ENCODE data around the gene TMEM201. TPM values are rescaled to one million over a fixed set of nuclear protein-coding genes. Genes with fewer than 3 reads are reported as not detected.

The TMEM201 gene
- total RNA-seq, 2 experiments from 2014 or later, result 7.5 to 21.9 TPM

DNA sequence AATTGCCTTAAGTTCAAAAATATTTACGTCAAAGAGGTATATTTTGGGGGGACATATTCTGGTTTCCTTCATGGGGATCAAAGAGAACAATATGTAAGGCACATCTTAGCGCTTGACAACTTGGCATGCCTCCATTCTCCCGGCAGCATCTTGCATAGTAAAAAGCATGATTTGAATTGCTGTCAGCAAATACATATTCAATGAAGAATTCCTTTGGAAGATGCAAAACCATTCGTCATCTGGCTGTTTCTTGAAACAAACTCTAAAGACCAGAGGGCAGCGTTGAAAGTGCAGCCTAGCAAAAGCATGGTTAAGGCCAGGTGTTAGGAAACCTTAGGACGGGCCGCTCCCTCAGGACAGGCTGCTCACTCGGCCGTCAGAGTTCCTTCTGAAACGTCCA, 59.5 kb downstream of the TMEM201 start:
- Histone ChIP-seq H3K9me3 (ENCODE audit: low read length) (no peaks in the 10 kb centered on the region), H3K4me3 (ENCODE audit: low read depth, low read length, poor library complexity, severe bottlenecking) (no peak overlapping the region), H3K9me2 (ENCODE audit: insufficient read depth, low read length) (no peaks in the 10 kb centered on the region), H3K27ac (ENCODE audit: low read depth, low read length, poor library complexity, severe bottlenecking) (no peak overlapping the region), H3K4me1 (ENCODE audit: insufficient read depth, low read length, poor library complexity, severe bottlenecking) (peaks cover 21% of the 10 kb centered on the region), H4K20me1 (ENCODE audit: insufficient read depth, low read length) (no peaks in the 10 kb centered on the region), H3K79me2 (ENCODE audit: insufficient read depth, low read depth, low read length) (no peaks in the 10 kb centered on the region), H3K36me3 (ENCODE audit: insufficient read depth, low read length) (no peaks in the 10 kb centered on the region), H3K4me2 (ENCODE audit: low read length) (no peak overlapping the region), H2AFZ (ENCODE audit: low read length) (no peak overlapping the region)
- ChIA-PET POLR2A (interaction anchor here (0.5 kb wide), 1 partner anchor 876 kb away, joined by 3 read pairs; no protein-coding TSS in a partner anchor), CTCF (ENCODE audit: unreplicated experiment) (no interaction called here)
- no TSS peak for BruUV-seq (replicated peaks)
- intact Hi-C loops (cut with micrococcal nuclease; ENCODE audit: unreplicated experiment), result no loop called here
- TF ChIP-seq, protein P1, sequence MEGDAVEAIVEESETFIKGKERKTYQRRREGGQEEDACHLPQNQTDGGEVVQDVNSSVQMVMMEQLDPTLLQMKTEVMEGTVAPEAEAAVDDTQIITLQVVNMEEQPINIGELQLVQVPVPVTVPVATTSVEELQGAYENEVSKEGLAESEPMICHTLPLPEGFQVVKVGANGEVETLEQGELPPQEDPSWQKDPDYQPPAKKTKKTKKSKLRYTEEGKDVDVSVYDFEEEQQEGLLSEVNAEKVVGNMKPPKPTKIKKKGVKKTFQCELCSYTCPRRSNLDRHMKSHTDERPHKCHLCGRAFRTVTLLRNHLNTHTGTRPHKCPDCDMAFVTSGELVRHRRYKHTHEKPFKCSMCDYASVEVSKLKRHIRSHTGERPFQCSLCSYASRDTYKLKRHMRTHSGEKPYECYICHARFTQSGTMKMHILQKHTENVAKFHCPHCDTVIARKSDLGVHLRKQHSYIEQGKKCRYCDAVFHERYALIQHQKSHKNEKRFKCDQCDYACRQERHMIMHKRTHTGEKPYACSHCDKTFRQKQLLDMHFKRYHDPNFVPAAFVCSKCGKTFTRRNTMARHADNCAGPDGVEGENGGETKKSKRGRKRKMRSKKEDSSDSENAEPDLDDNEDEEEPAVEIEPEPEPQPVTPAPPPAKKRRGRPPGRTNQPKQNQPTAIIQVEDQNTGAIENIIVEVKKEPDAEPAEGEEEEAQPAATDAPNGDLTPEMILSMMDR (conservative IDR thresholded peaks at IDR 0.05; ENCODE audit: low read length), result no peak
- TF ChIP-seq EZH2phosphoT487 (IDR thresholded peaks at IDR 0.05; ENCODE audit: borderline replicate concordance, low read depth, low read length), result no peak
- no peak for DNase-seq (ENCODE audit: low spot score)

GRCh38 chr1:9649769-9650168, 61.1 kb downstream of the TMEM201 start:
- CTCF ChIA-PET (ENCODE audit: unreplicated experiment), result no interaction called here
- BruUV-seq (replicated peaks), result no TSS peak
- Histone ChIP-seq H3K4me3 (ENCODE audit: low read depth, low read length, poor library complexity, severe bottlenecking) (no peak overlapping the region), H3K4me1 (ENCODE audit: insufficient read depth, low read length, poor library complexity, severe bottlenecking) (peaks cover 37% of the 10 kb centered on the region), H3K36me3 (ENCODE audit: insufficient read depth, low read length) (no peaks in the 10 kb centered on the region), H3K27ac (ENCODE audit: low read depth, low read length, poor library complexity, severe bottlenecking) (no peak overlapping the region), H3K9me3 (ENCODE audit: low read length) (no peaks in the 10 kb centered on the region), H3K4me2 (ENCODE audit: low read length) (no peak overlapping the region), H3K79me2 (ENCODE audit: insufficient read depth, low read depth, low read length) (no peaks in the 10 kb centered on the region), H3K9me2 (ENCODE audit: insufficient read depth, low read length) (no peaks in the 10 kb centered on the region), H2AFZ (ENCODE audit: low read length) (no peak overlapping the region), H4K20me1 (ENCODE audit: insufficient read depth, low read length) (no peaks in the 10 kb centered on the region)
- intact Hi-C loops (cut with micrococcal nuclease; ENCODE audit: unreplicated experiment), result no loop called here
- POLR2A ChIA-PET, result interaction anchor here (2.3 kb wide), 1 partner anchor 19 kb away, joined by 7 read pairs; no protein-coding TSS in a partner anchor
- DNase-seq (ENCODE audit: low spot score), result no peak
- TF ChIP-seq, protein P1 (conservative IDR thresholded peaks at IDR 0.05; ENCODE audit: low read length), result no peak
- no peak for TF ChIP-seq EZH2phosphoT487 (IDR thresholded peaks at IDR 0.05; ENCODE audit: borderline replicate concordance, low read depth, low read length)

DNA sequence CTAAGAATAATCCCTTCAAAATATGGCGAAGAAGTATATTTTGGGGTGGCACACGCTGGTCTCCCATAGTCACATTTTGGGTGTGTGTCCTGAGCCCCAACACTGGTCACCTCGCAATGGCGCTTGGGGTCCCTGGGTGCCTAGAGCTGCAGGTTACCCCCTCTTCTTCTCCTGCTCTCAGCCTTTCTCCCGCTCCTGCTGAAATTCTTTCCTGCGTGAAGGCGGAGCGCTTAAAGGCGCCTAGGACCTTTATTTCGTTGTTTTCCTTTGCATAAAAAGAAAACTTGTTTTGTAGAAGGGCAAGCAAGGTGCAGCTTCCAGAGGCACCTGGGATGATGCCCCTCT, 62.5 kb downstream of the TMEM201 start:
- H3K9me3 ChIP-seq (ENCODE audit: low read length), result no peaks in the 10 kb centered on the region
- peak overlapping the region; percentile 86 for H3K4me2 ChIP-seq (ENCODE audit: low read length)
- TF ChIP-seq, protein P1 (conservative IDR thresholded peaks at IDR 0.05; ENCODE audit: low read length), result no peak
- TF ChIP-seq EZH2phosphoT487 (IDR thresholded peaks at IDR 0.05; ENCODE audit: borderline replicate concordance, low read depth, low read length), result 0 out of 2 replicates have a peak, but pooled peaks have one; percentile 14
- peaks cover 51% of the 10 kb centered on the region for H3K4me1 ChIP-seq (ENCODE audit: insufficient read depth, low read length, poor library complexity, severe bottlenecking)
- no peaks in the 10 kb centered on the region for H3K79me2 ChIP-seq (ENCODE audit: insufficient read depth, low read depth, low read length)
- H3K4me3 ChIP-seq (ENCODE audit: low read depth, low read length, poor library complexity, severe bottlenecking), result peak overlapping the region; percentile 70
- H3K9me2 ChIP-seq (ENCODE audit: insufficient read depth, low read length), result no peaks in the 10 kb centered on the region
- no peak overlapping the region for H3K27ac ChIP-seq (ENCODE audit: low read depth, low read length, poor library complexity, severe bottlenecking)
- ChIA-PET CTCF (ENCODE audit: unreplicated experiment) (no interaction called here), POLR2A (interaction anchor here (0.6 to 2.3 kb wide), 3 partner anchors 20 to 133 kb away, joined by 3 to 7 read pairs (median 3); no protein-coding TSS in a partner anchor)
- intact Hi-C loops (cut with micrococcal nuclease; ENCODE audit: unreplicated experiment), result no loop called here
- H4K20me1 ChIP-seq (ENCODE audit: insufficient read depth, low read length), result no peaks in the 10 kb centered on the region
- H3K36me3 ChIP-seq (ENCODE audit: insufficient read depth, low read length), result no peaks in the 10 kb centered on the region
- BruUV-seq (replicated peaks), result no TSS peak
- DNase-seq (ENCODE audit: low spot score), result no peak
- peak overlapping the region; percentile 90; the same call in 1 of the 2 replicates for H2AFZ ChIP-seq (ENCODE audit: low read length)

Data from OCI-LY7 (cell line).